GM19043 (cell line): Measurements from ENCODE around the gene WDR77.

Experiments
- ATAC-seq: cut with Tn5 transposase; IDR thresholded peaks from one replicate; pipeline ENCODE4 v1.9.1; 2021; ENCODE audit warnings: low read depth; ENCODE audit not compliant: unreplicated experiment

Gene WDR77

DNA sequence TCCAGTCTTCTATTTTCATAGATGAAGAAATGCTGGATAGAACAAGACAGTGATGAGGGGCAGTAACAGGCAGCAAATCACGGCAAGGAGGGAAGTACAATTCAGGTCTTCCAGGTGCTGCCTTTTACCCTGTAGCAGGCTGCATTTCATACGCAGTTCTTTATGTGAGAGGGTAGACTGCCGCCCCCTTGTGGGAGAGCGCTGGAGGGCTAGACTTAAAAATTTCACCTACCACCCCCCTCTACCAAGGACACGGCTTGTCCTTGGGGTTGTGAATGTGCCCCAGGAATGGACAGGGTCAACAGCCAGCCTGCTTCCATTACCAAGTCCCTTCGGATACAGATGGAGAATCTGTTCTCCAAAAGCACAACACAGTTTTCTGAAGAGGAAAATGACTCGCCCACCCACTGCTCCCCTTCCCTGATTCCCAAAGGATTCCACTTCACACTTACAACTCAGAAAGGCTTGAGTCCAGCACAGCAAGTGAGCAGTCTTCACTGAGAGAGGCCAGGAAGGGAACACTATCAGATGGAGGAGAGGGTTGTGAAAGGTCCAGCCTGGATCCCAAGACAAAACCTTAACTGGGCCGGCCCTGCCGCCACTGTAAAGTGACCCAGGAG, 7.4 kb downstream of the WDR77 start:
- no peak for ATAC-seq

DNA sequence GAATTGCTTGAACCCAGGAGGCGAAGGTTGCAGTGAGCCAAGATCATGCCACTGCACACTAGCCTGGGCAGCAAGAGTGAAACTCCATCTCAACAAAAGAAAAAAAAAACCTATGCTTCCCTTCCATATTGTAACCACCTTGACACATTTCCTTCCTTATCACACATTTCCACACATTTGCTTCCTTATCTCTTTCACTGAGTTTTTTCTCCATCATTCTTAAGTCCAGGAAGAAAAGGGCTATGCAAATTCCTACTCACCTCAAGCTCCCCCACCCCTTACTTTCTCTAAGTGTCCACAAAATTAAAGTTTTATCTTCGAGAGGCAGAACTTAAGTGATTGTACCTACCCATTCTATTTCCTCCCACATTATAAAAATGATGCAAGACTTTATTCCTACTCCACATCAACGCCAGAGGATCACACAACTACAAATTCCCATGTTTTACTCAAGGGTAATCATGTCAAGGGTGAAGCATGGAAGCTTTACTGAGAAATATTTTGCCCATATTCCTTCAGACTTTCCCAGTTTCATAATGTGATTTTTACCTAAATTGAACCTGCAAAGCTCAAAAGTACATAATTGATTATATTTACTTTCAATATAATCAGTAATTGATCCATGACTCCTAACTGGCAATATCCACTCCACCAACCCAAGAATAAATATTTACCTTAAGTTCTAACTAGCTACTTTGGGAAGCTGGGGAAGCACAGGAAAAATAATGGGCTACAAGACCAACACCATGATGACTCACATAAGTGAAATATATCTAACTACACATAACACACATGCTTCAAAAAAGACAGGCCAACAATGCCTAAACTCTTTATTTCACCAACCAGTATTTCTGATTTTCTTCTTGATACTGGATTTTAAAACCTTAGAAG, 9.3 kb downstream of the WDR77 start:
- ATAC-seq, result no peak

DNA sequence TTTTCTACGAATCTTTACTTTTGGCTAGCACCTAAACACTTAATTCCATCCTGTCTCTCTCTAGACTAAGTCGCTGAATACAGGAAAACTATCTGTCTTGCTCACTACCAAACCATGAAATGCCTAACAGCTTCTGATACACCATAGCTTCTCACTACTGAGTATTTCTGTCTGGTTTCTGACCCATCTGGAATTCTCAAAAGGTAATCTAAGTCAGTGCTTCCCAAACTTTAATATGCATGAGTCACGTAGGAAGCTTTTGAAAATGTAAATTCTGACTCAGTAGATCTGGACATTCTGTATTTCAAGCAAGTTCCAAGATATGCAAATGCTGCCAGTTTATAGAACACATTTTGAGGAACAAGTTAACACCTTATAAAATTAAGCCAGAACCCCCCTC, 12.3 kb downstream of the WDR77 start:
- ATAC-seq, result no peak

DNA sequence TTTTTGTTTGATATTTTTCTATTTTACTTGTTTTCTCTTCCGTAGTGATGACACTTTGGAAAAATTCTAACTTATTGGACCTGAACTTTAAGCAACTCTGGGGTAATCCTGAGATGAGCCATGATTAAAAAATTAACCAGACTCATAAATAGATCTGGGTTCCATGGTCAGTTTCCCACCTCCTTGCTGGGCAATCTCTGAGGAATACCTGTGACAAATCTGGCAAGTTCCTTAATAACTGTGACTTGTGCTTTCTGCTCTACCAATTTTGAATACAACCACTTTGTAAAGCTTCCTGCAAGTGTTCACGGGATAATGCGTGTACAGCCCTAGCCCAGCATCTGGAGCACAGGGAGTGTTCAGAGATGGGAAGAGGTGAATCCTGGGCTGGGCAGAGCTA, 24.8 kb downstream of the WDR77 start:
- no peak for ATAC-seq

DNA sequence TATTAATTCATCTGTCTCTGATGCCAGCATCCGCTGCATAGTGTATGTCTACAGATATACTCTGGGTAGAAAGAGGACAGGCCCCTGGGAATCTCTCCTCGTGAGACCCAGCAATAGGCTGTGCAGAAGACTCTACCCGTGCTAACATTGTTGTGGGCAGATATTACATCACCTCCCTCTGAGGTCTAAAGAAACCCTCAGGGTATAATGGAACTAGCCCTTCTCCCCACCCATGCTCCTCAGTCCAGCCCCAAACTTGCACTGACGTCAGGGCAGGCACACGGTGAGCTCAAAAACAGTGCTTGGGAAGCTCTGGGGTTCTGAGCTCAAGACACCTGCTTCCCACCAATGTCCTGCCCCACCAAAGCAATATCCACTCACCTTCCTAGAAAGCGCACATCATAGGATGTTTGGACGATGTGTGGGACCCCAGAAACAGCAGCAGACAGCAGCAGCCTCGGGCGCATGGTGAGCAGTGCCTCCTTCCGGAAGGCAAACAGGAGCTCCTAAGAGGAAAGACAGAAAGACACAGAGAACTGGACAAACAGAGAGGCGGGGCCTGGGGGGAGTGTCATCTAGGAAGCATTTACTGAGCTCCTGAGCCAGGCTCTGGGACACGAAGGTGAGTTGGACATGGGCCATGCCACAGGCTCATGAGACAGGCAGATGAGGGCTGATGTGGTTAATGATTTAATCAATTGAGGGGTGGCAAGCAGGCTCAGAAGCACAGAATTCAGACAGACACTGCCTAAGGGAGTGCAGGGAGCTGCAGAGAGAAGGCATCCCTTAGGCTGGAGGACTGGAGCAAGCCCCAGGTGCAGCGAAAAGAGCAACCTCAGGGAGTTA, 26.3 kb downstream of the WDR77 start:
- ATAC-seq, result no peak

DNA sequence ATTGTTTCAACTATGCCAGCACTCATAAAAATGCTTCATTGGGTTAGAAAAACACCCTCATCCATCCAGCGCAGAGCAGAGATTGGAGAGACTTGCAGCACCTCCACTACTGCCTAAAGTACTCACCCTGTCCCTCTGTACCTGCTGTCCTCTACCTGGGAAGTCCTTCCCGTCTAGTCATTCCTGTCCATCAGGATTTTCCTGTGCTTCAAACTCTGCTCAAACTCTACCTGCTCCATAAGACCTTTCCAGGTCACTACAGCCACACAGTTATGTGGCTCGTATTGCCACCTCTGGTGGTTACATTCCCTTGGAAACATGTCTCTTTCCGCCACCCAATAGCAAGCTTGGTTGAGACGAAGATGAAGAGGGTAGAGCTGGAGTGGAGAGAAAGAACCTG, 28.7 kb downstream of the WDR77 start:
- no peak for ATAC-seq

DNA sequence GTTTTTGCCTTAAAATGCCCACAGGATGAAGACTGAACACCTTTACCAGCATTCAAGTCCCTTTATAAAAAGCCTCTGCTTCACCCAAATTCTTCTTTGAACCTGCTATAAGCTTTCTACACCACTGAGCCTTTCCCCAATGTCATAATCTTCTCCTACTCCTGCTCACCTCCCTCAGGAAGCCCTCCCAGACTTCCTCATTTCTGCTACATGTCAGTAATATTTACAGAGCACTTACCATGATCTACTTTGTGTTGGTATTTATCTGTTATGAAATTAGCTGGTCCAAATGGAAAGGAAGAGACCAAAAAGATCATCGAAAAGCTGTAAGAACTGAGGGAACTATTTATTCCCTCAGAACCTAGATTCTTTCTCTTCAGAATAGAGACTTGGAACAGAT, 30.0 kb downstream of the WDR77 start:
- no peak for ATAC-seq

DNA sequence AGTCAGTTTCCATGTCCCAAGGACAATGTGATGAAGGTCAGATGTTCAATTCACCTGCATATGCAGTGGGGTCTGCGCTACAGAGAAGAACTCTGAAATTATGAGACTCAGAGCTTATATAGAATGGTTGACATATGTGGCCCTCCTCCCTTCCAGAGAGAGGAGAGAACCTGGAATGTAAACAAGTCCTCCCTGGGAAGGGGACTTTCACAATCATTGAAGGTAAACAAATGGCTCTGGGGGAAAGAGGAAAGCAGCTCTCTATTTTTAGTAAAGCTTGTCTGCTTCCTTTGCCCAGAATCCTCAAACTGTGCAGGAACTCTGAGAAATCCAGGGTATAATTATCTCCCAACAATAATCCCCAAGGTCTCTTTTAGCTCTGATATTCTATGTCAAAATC, 31.3 kb downstream of the WDR77 start:
- no peak for ATAC-seq

DNA sequence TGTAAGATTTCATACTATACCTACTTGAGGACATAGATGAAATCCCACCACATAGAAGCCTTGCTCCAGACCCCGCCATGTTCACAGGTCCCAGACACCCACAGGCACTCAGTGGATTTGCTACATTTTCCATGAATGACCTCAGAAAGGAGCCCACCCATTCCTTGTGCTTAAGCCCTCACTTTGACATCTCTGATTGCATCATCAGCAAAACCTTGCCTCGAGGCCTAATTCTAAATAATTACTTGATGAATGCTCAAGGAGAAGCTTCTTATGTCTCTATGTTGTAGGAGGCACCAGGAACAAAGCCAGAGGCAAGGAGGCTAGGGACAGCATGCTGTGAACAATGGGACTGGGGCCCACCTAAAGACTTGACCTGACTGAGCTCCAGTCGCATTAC, 33.6 kb downstream of the WDR77 start:
- ATAC-seq, result no peak

DNA sequence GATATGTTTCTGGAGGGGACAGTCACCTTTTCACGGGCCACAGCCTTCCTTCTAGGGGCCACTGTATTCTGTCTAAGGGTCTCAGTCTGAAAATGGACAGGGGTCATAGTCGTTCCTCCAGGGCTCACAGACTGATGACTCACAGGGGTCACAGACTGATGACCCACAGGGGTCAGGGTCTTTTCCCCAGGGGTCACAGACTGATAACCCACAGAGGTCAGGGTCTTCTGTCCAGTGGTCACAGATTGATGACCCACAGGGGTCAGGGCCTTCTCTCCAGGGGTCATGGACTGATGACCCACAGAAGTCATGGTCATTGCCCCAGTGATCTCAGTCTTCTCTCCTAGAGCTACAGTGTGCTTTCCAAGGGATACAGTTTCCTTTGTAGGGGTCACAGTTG, 34.3 kb downstream of the WDR77 start:
- no peak for ATAC-seq

DNA sequence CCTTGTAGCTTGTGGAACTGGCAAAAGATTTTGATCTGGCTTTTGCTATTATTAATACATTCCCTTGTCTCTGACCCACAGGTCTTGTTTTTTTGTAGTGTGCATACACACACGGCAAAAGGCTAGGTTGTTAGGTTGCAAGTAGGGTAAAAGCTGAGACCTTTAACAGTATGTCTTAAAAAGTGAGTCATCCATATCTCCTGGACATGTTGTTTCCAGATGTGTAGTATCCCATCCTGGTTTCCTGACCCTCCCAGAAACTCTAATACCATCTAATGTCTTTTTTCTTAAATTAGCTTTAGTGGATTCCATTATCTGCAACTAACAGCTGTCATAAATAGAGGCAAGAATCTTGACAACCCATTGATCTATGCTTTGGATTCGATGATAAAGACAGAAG, 36.2 kb downstream of the WDR77 start:
- no peak for ATAC-seq

DNA sequence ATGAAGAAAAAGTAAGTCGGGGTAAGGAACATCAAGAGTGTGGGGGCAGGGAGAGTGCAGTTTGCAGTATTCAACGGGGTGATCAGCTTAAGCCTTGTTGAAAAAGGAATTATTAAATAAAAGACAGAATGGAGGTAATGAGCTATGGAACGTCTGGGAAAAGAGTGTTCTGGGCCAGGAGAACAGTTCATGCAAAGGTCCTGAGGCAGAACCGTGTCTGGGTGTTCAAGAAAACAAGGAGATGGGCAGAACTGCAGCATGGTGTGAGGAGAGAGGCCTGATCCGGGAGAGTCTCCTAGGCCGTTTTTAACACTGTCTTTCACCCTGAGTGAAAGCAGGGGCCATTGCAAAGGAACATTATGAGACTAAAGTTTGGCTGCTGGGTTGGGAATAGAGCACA, 41.8 kb downstream of the WDR77 start:
- ATAC-seq, result no peak

DNA sequence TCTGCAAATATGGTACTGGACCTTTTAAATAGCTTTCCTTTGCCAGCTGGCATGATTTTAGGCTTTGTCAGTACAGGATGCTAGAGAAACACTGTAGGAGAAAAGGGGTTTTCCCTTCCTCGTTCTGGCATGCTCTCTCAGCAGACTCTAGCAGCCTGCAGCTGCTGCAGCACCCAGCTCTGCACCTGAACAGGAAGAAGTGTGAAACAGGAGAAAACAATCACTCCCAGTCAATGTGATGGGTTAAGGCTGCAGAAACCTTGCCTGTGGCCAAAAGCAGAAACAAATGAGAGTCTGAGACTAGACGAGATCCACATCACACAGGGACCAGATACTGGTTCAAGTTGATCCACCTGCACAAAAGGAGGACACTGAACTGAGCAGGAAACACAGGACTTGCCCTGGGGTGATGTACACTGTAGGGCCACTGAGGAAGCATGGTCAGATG, 42.7 kb downstream of the WDR77 start:
- ATAC-seq, result peak; percentile 95

DNA sequence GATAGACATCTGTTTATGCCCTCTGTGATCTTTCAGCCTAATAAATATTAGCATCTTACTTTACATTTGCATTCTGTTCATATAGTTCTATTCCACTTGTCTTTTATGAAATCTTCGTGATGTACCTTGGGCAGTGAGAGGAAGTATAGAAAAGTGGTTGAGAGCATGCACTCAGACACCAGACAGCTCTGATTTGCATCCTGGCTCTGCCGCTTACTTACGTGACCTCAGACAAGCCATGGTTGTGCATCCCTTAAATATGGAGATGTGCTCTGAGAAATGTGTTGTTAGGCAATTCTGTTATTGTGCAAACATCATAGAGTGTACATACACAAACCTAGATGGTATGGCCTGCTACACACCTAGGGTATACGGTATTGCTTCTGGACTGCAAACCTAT, 44.5 kb downstream of the WDR77 start:
- no peak for ATAC-seq

DNA sequence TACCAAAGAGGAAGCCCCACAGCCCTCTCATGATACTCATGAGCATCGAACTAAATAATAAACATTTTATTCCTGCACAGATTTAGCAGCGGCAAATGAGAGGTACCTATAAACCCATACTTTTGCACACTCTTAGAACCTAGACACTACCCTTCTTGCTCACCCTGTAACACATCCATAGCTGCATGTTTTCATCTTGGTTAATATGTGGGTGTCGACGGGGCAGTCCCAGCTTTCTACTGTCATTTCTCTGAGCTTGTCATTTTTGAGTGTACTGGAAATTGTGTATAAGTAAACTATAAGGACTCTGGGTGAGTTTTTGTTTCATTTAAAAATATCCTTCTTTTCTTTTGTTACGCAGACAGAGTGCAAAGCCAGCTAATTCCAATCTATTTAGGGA, 47.0 kb downstream of the WDR77 start:
- no peak for ATAC-seq

DNA sequence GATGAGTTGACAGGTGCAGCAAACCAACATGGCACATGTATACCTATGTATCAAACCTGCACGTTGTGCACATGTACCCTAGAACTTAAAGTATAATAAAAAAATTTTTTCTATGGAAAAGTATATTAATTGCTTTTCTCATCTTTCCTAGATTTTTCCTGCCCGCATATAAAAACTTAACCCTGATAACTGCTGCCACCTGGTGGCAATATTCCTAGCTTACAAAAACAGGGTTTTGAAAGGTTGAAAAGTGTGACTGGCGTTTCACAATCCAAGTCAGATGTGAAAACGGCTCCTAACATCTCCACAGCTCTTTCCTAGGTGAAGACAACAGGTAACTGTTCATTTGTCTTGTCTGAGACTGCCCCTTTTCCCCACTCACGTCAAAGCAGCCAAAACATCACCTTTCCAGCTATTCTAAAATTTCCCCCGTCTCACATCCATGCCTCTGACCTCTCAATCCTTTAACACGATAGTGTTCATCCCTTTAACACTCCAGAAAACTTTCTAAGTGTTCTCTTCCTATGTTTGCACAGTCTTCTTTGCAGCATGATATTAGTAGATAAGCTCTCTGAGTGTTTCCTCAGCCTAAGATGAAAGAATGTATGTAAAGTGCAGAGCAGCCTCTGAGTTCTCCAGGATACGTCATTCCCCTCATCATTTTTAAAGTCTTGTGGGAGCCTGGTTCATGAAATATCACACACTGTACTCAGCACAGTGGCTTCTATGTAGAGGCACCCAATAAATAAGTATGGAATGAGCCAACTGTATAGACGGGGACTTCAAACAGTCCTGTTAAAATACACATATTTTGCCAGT, 49.1 kb downstream of the WDR77 start:
- no peak for ATAC-seq

DNA sequence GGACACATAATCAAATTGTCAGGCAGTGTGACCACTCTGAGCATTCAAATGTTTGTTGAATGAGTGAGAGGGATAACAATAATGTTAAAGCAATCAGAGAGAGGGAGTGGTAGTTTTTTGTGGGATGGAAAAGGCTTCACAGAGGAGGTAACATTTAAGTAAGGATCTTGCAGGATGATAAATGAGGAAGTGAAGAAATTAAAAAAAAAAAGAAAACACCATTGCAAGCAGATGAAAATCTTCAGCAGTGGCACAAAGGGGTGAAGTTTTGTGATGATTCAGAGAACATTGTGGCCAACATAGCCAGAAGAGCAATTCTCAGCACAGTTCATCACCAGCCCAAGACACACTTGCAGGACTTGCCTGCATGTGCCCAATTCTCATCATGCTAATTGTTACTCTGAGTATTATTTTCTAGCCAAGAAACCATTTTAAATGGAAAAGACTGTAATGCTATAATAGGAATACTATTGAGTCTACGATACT, 56.6 kb downstream of the WDR77 start:
- ATAC-seq, result no peak

DNA sequence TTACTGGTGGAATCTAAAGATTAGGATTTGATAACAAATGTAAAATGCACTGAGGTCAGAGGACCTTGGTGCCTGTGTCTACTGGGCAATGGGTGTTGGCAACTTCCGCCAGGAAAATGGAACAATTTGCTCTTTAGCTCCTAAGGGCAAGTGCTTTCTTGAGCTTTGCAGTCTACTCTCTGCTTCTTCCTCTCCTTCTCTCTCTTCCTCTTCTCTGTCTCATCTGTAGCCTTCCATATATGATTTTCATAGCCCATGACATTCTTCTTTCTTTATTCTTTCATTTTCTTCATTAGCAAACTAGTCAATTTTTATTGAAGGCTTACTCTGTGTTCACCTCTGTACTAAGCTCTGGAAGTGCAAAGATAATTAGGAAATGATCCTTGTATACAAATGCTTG, 57.0 kb downstream of the WDR77 start:
- ATAC-seq, result no peak
